Neural cell (in vitro differentiated cells): ENCODE measurements around the gene SULT6B1. TPM values are rescaled to one million over a fixed set of nuclear protein-coding genes. Genes with fewer than 3 reads are reported as not detected.
"Not testable (repeated sequence)": the region's sequence is repeated elsewhere in the genome, so short reads cannot be mapped to it uniquely, and the experiment has no call there.

Source experiments
- H2AFZ ChIP-seq: fragments of 200-600, 300-800 bp; sonication (generic), shearing (Covaris generic); 2 replicates; pipeline ENCODE4 v1.6.0; 2014; ENCODE audit warnings: low read depth, mild to moderate bottlenecking, antibody characterized with exemption, low read length, moderate library complexity
- H3F3A ChIP-seq: fragments of 200-600 bp; shearing (Covaris generic); 2 replicates; pipeline ENCODE4 v1.6.1; 2016; ENCODE audit warnings: mild to moderate bottlenecking, moderate library complexity, mixed read lengths, antibody characterized with exemption, low read length; ENCODE audit not compliant: insufficient read depth, poor library complexity, severe bottlenecking
- H3K27ac ChIP-seq: fragments of 200-600, 300-800 bp; sonication (generic), shearing (Covaris generic); 2 replicates; pipeline ENCODE4 v1.5.1; 2014; ENCODE audit warnings: mild to moderate bottlenecking, low read length, moderate library complexity
- H3K27me3 ChIP-seq: fragments of 300-800, 200-600 bp; sonication (generic), shearing (Covaris generic); 2 replicates; pipeline ENCODE4 v1.6.0; 2014; ENCODE audit warnings: mild to moderate bottlenecking, low read depth, low read length, moderate library complexity; ENCODE audit not compliant: insufficient read depth
- H3K36me3 ChIP-seq: fragments of 300-800, 200-600 bp; sonication (generic), shearing (Covaris generic); 2 replicates; pipeline ENCODE4 v1.5.1; 2014; ENCODE audit warnings: mild to moderate bottlenecking, antibody characterized with exemption, low read length, moderate library complexity; ENCODE audit not compliant: insufficient read depth
- H3K4me2 ChIP-seq: fragments of 300-800, 200-600 bp; sonication (generic), shearing (Covaris generic); 2 replicates; pipeline ENCODE4 v1.6.0; 2014; ENCODE audit warnings: mild to moderate bottlenecking, low read length
- H3K4me3 ChIP-seq: fragments of 300-800, 200-600 bp; sonication (generic), shearing (Covaris generic); 2 replicates; pipeline ENCODE4 v1.5.1; 2014; ENCODE audit warnings: mild to moderate bottlenecking, low read length, moderate library complexity
- H3K79me2 ChIP-seq: fragments of 200-600 bp; shearing (Covaris generic); replicated peaks from 2 replicates; pipeline ENCODE4 v1.6.0; 2014; ENCODE audit warnings: mild to moderate bottlenecking, low read length, moderate library complexity; ENCODE audit not compliant: insufficient read depth
- H3K9ac ChIP-seq: fragments of 300-800, 200-600 bp; sonication (generic), shearing (Covaris generic); 2 replicates; pipeline ENCODE4 v1.6.1; 2016; ENCODE audit warnings: mild to moderate bottlenecking, low read length, mixed read lengths
- H3K9me2 ChIP-seq: fragments of 200-600 bp; shearing (Covaris generic); 2 replicates; pipeline ENCODE4 v1.6.1; 2016; ENCODE audit warnings: mild to moderate bottlenecking, low read length, mixed read lengths; ENCODE audit not compliant: insufficient read depth
- H3K9me3 ChIP-seq: fragments of 200-600, 300-800 bp; sonication (generic), shearing (Covaris generic); 2 replicates; pipeline ENCODE4 v1.6.1; 2016; ENCODE audit warnings: mild to moderate bottlenecking, mixed run types, low read length, moderate library complexity, mixed read lengths
- H4K20me1 ChIP-seq: fragments of 200-600 bp; shearing (Covaris generic); 2 replicates; pipeline ENCODE4 v1.6.1; 2016; ENCODE audit warnings: mild to moderate bottlenecking, mixed run types; ENCODE audit not compliant: insufficient read depth
- EP300 ChIP-seq: fragments of 450-650 bp; conservative IDR thresholded peaks from 2 replicates; pipeline ENCODE4 v1.6.1; 2014; ENCODE audit warnings: antibody characterized with exemption, mild to moderate bottlenecking, moderate library complexity; ENCODE audit not compliant: poor library complexity, severe bottlenecking
- EZH2 ChIP-seq: fragments of 200-600, 300-800 bp; shearing (Covaris generic), sonication (generic); IDR thresholded peaks from 2 replicates; pipeline ENCODE4 v1.6.1; 2014; ENCODE audit warnings: antibody characterized with exemption, low read length, borderline replicate concordance, mild to moderate bottlenecking; ENCODE audit not compliant: insufficient read depth, poor library complexity, severe bottlenecking
- MXI1 ChIP-seq: fragments of 450-650 bp; conservative IDR thresholded peaks from 2 replicates; pipeline ENCODE4 v1.6.1; 2014; ENCODE audit warnings: antibody characterized with exemption, mild to moderate bottlenecking; ENCODE audit not compliant: poor library complexity, severe bottlenecking
- POLR2AphosphoS5 ChIP-seq: IDR thresholded peaks from 2 replicates; pipeline ENCODE4 v1.6.1; 2012
- RAD21 ChIP-seq: fragments of 450-650 bp; conservative IDR thresholded peaks from 2 replicates; pipeline ENCODE4 v1.6.1; 2014; ENCODE audit warnings: antibody characterized with exemption, mild to moderate bottlenecking, moderate library complexity
- SMC3 ChIP-seq: fragments of 450-650 bp; conservative IDR thresholded peaks from 2 replicates; pipeline ENCODE4 v1.6.1; 2014; ENCODE audit warnings: antibody characterized with exemption, mild to moderate bottlenecking, moderate library complexity; ENCODE audit not compliant: poor library complexity
- TAF1 ChIP-seq: IDR thresholded peaks from 2 replicates; pipeline ENCODE4 v1.6.1; 2012; ENCODE audit warnings: low read depth
- polyA plus RNA-seq: library from polyadenylated mRNA; depleted of rRNA; stranded (reverse); fragments of >200 nt; gene quantifications from 2 replicates; pipeline ENCODE4 v1.2.3, GENCODE V29; 2014
- TF ChIP-seq, protein P1 (sequence below): fragments of 450-650 bp; IDR thresholded peaks from 2 replicates; pipeline ENCODE4 v1.5.1; 2014; ENCODE audit warnings: antibody characterized with exemption, mild to moderate bottlenecking, moderate library complexity; ENCODE audit not compliant: poor library complexity, severe bottlenecking
- TF ChIP-seq, protein P2 (sequence below): IDR thresholded peaks from 2 replicates; pipeline ENCODE4 v1.6.1; 2012; ENCODE audit warnings: borderline replicate concordance

SULT6B1 gene
- polyA plus RNA-seq, 1 donor from 2014 or later, result not detected

DNA sequence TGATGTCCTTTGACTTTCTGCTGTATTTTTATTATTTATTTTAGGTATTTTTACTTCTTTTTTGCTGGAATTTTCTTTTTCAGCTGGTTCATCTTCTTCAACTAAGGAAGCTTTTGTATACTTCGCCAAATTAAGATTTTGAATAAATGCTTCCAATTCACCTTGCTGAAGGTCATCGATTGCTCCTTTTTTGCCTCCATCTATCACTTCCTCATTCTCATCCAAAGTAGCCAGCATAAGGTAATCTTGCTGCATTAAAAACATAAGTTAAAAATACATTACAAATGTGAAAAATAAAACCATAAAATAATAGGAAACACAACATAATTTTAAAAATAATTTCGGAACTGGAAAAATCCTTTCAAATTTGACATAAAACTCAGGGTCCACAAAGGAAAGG is 40.3 kb upstream of the SULT6B1 start:
- no peaks in the 10 kb centered on the region for H4K20me1 ChIP-seq

DNA sequence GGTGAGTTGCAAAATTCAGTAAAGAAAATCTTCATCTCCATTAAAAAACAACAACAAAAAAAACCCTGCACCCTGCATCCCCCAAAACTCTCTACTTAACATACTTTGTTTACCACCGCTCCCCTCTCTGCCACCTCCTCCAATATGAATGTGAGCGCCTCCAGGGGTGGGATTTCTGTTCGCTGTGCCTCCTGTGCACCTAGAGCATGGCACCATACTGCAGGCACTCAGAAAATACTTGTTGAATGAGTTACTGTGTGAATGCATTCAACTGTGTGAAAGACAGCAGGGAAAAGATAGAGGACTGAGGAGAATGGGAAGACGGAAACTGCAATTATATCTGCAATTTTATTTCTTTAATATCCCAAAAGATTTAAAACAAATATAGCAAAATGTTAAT is 38.4 kb upstream of the SULT6B1 start:
- Histone ChIP-seq H4K20me1 (no peaks in the 10 kb centered on the region), H3K36me3 (peaks cover 16% of the 10 kb centered on the region), H3K4me2 (no peak overlapping the region), H3K79me2 (peaks cover 27% of the 10 kb centered on the region), H3K9ac (no peak overlapping the region), H3K27ac (no peak overlapping the region), H3K9me2 (no peaks in the 10 kb centered on the region), H2AFZ (no peak overlapping the region), H3K9me3 (no peaks in the 10 kb centered on the region), H3F3A (no peaks in the 10 kb centered on the region), H3K4me3 (peak overlapping the region; percentile 42), H3K27me3 (no peaks in the 10 kb centered on the region)
- TF ChIP-seq POLR2AphosphoS5 (no peak), EP300 (no peak), EZH2 (no peak), MXI1 (no peak), SMC3 (no peak), TAF1 (no peak)
- TF ChIP-seq, protein P1, sequence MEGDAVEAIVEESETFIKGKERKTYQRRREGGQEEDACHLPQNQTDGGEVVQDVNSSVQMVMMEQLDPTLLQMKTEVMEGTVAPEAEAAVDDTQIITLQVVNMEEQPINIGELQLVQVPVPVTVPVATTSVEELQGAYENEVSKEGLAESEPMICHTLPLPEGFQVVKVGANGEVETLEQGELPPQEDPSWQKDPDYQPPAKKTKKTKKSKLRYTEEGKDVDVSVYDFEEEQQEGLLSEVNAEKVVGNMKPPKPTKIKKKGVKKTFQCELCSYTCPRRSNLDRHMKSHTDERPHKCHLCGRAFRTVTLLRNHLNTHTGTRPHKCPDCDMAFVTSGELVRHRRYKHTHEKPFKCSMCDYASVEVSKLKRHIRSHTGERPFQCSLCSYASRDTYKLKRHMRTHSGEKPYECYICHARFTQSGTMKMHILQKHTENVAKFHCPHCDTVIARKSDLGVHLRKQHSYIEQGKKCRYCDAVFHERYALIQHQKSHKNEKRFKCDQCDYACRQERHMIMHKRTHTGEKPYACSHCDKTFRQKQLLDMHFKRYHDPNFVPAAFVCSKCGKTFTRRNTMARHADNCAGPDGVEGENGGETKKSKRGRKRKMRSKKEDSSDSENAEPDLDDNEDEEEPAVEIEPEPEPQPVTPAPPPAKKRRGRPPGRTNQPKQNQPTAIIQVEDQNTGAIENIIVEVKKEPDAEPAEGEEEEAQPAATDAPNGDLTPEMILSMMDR, result no peak
- TF ChIP-seq, protein P2, sequence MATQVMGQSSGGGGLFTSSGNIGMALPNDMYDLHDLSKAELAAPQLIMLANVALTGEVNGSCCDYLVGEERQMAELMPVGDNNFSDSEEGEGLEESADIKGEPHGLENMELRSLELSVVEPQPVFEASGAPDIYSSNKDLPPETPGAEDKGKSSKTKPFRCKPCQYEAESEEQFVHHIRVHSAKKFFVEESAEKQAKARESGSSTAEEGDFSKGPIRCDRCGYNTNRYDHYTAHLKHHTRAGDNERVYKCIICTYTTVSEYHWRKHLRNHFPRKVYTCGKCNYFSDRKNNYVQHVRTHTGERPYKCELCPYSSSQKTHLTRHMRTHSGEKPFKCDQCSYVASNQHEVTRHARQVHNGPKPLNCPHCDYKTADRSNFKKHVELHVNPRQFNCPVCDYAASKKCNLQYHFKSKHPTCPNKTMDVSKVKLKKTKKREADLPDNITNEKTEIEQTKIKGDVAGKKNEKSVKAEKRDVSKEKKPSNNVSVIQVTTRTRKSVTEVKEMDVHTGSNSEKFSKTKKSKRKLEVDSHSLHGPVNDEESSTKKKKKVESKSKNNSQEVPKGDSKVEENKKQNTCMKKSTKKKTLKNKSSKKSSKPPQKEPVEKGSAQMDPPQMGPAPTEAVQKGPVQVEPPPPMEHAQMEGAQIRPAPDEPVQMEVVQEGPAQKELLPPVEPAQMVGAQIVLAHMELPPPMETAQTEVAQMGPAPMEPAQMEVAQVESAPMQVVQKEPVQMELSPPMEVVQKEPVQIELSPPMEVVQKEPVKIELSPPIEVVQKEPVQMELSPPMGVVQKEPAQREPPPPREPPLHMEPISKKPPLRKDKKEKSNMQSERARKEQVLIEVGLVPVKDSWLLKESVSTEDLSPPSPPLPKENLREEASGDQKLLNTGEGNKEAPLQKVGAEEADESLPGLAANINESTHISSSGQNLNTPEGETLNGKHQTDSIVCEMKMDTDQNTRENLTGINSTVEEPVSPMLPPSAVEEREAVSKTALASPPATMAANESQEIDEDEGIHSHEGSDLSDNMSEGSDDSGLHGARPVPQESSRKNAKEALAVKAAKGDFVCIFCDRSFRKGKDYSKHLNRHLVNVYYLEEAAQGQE, result no peak

More for the DNA sequence above, 40.3 kb upstream of the SULT6B1 start:
- H3F3A ChIP-seq, result no peaks in the 10 kb centered on the region
- no peak for TF ChIP-seq POLR2AphosphoS5
- no peak for TF ChIP-seq EZH2
- no peak for TF ChIP-seq MXI1
- no peak for TF ChIP-seq TAF1
- TF ChIP-seq, protein P1, result no peak
- TF ChIP-seq, protein P2, result no peak
- no peak for TF ChIP-seq RAD21
- TF ChIP-seq SMC3, result no peak
- TF ChIP-seq EP300, result no peak
- H2AFZ ChIP-seq, result no peak overlapping the region
- H3K79me2 ChIP-seq, result peaks cover 40% of the 10 kb centered on the region
- no peak overlapping the region for H3K4me2 ChIP-seq
- no peaks in the 10 kb centered on the region for H3K9me3 ChIP-seq
- no peak overlapping the region for H3K4me3 ChIP-seq
- no peak overlapping the region for H3K27ac ChIP-seq
- no peaks in the 10 kb centered on the region for H3K9me2 ChIP-seq
- peaks cover 12% of the 10 kb centered on the region for H3K36me3 ChIP-seq
- H3K27me3 ChIP-seq, result no peaks in the 10 kb centered on the region
- H3K9ac ChIP-seq, result no peak overlapping the region

DNA sequence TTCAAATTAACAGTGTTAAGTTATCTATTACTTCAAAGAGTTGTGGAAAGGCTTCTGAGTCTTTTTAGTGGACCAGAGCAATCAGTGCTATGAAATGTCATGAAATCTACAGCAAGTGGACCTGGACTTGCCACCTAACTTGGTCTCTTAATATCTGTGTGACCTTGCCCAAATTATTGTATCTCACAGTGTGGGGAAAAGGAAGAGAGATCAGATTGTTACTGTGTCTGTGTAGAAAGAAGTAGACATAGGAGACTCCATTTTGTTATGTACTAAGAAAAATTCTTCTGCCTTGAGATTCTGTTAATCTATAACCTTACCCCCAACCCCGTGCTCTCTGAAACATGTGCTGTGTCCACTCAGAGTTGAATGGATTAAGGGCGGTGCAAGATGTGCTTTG is 36.7 kb upstream of the SULT6B1 start:
- not testable (repeated sequence) for H3K9me2 ChIP-seq, H3K9me3 ChIP-seq, H2AFZ ChIP-seq, H4K20me1 ChIP-seq, H3K9ac ChIP-seq, H3K27ac ChIP-seq, H3K27me3 ChIP-seq, H3F3A ChIP-seq
- Histone ChIP-seq H3K36me3 (peaks cover 16% of the 10 kb centered on the region), H3K79me2 (peaks cover 20% of the 10 kb centered on the region), H3K4me3 (peak overlapping the region; percentile 28), H3K4me2 (peak overlapping the region; percentile 17)
